Keratinocyte (primary cell): ENCODE measurements around the gene R3HDM4. TPM values are rescaled to one million over a fixed set of nuclear protein-coding genes. Genes with fewer than 3 reads are reported as not detected.

Experiments
- DNase-seq: peaks from one replicate; pipeline ENCODE4 v3.0.0-alpha.2; 2011; ENCODE audit warnings: low read depth, missing footprints, low spot score
- FAIRE-seq: peaks from 2 replicates; lab custom pipeline; 2011; peaks lifted over from hg19 to GRCh38; lab: Jason Lieb, UNC
- H2AFZ ChIP-seq: 2 replicates; pipeline ENCODE4 v1.6.0; 2012; ENCODE audit warnings: low read length, control low read depth, inconsistent platforms; ENCODE audit not compliant: control insufficient read depth
- H3K27ac ChIP-seq: 2 replicates; pipeline ENCODE4 v1.5.1; 2011; ENCODE audit warnings: low read length; ENCODE audit not compliant: control insufficient read depth, insufficient read depth
- H3K27me3 ChIP-seq: 3 replicates; pipeline ENCODE4 v1.6.0; 2011; ENCODE audit warnings: low read length; ENCODE audit not compliant: control insufficient read depth, insufficient read depth; ENCODE audit errors: extremely low read depth
- H3K36me3 ChIP-seq, 2 experiments: 2 replicates in 1 of 2; 3 replicates in 1 of 2; pipeline ENCODE4 v1.5.1; 2011; ENCODE audit warnings: low read length in 2 of 2, mild to moderate bottlenecking in 1 of 2; ENCODE audit not compliant: control insufficient read depth in 2 of 2, insufficient read depth in 2 of 2; ENCODE audit errors: extremely low read depth in 1 of 2
- H3K4me1 ChIP-seq: 3 replicates; pipeline ENCODE4 v1.5.1; 2011; ENCODE audit warnings: low read length; ENCODE audit not compliant: control insufficient read depth, insufficient read depth; ENCODE audit errors: extremely low read depth
- H3K4me2 ChIP-seq: 3 replicates; pipeline ENCODE4 v1.6.0; 2011; ENCODE audit warnings: low read depth, low read length; ENCODE audit not compliant: control insufficient read depth, insufficient read depth; ENCODE audit errors: extremely low read depth
- H3K4me3 ChIP-seq, 3 experiments: fragments of 200-600 bp in 1 of 3; sonication (generic) in 1 of 3; 2 replicates in 2 of 3; 3 replicates in 1 of 3; pipeline ENCODE4 v1.5.1; 2011 to 2016; ENCODE audit warnings: low read length in 3 of 3, mild to moderate bottlenecking in 3 of 3, control low read depth in 2 of 3, inconsistent platforms in 1 of 3, low read depth in 1 of 3, mixed read lengths in 1 of 3, mixed run types in 1 of 3, moderate library complexity in 1 of 3; ENCODE audit not compliant: control insufficient read depth in 2 of 3, insufficient read depth in 2 of 3; ENCODE audit errors: extremely low read depth in 1 of 3
- H3K79me2 ChIP-seq: 2 replicates; pipeline ENCODE4 v1.6.0; 2012; ENCODE audit warnings: low read length; ENCODE audit not compliant: control insufficient read depth, insufficient read depth
- H3K9ac ChIP-seq: 3 replicates; pipeline ENCODE4 v1.6.0; 2011; ENCODE audit warnings: low read length; ENCODE audit not compliant: control insufficient read depth, insufficient read depth; ENCODE audit errors: extremely low read depth
- H3K9me1 ChIP-seq: 3 replicates; pipeline ENCODE4 v1.6.0; 2011; ENCODE audit warnings: low read length; ENCODE audit not compliant: control insufficient read depth, insufficient read depth; ENCODE audit errors: extremely low read depth
- H3K9me3 ChIP-seq: 2 replicates; pipeline ENCODE4 v1.5.1; 2012; ENCODE audit warnings: low read depth, low read length; ENCODE audit not compliant: control insufficient read depth
- H4K20me1 ChIP-seq: 3 replicates; pipeline ENCODE4 v1.6.0; 2011; ENCODE audit warnings: low read length; ENCODE audit not compliant: control insufficient read depth, insufficient read depth; ENCODE audit errors: extremely low read depth
- CTCF ChIP-seq, 3 experiments: IDR thresholded peaks in 1 of 3; conservative IDR thresholded peaks in 1 of 3; optimal IDR thresholded peaks in 1 of 3; 2 replicates in 2 of 3; 3 replicates in 1 of 3; pipeline versions ENCODE3 to v1.5.1; 2011; ENCODE audit warnings: low read length in 3 of 3, mild to moderate bottlenecking in 3 of 3, moderate library complexity in 2 of 3, control low read depth in 1 of 3, inconsistent platforms in 1 of 3; ENCODE audit not compliant: insufficient read depth in 2 of 3; ENCODE audit errors: extremely low read depth in 1 of 3
- EZH2 ChIP-seq: IDR thresholded peaks from one replicate; pipeline ENCODE4 v1.6.1; 2012; ENCODE audit warnings: inconsistent platforms, mild to moderate bottlenecking, low read length, moderate library complexity
- dilution Hi-C: fragments of 300-500 bp; cut with MboI; formaldehyde crosslinking; loops from one replicate; pipeline ENCODE4 v1.7.0; 2020; ENCODE audit warnings: low sequenced_read_pairs; ENCODE audit not compliant: extremely low pct_ligation_motif_present
- polyA plus RNA-seq, 5 experiments: library from polyadenylated mRNA; depleted of rRNA in 3 of 5; stranded (reverse) in 3 of 5; stranded (forward) in 1 of 5; unstranded in 1 of 5; fragments of >200 nt; gene quantifications; 1 replicate in 1 of 5; 2 replicates in 3 of 5; 3 replicates in 1 of 5; pipeline versions ENCODE4 v1.2.1 to v1.2.3, GENCODE V29; 2011 to 2012; ENCODE audit warnings: missing spikeins in 2 of 5, low read depth in 1 of 5, low replicate concordance in 1 of 5

R3HDM4 gene
- polyA plus RNA-seq, 1 donor (not counting 4 experiments of a cell fraction or from before 2014, with no cell fraction given): 33.5 TPM

GRCh38 chr19:917323-918151 lies 4.5 kb upstream of the R3HDM4 start, which contains the start of gene KISS1R:
Gene KISS1R, plus strand, starts transcription at chr19:917333. Its CDS starts 170 bp downstream, at chr19:917503.
- dilution Hi-C loops: no loop called here
- no peak within 1 kb of the TSS for H3K9ac ChIP-seq
- TF ChIP-seq CTCF (optimal IDR thresholded peaks at IDR 0.05 in 1 of 3, IDR thresholded peaks at IDR 0.05 in 1 of 3, conservative IDR thresholded peaks at IDR 0.05 in 1 of 3; ENCODE audit: extremely low read depth in 1 of 3, insufficient read depth in 2 of 3, low read length in 3 of 3): peak; percentile 13 to 73 (median 41)
- TF ChIP-seq EZH2: peak; percentile 97
- H3K79me2 ChIP-seq: peaks cover 5% of the 10 kb centered on the region
- no peaks in the 10 kb centered on the region for H3K9me1 ChIP-seq
- H3K9me3 ChIP-seq: no peaks in the 10 kb centered on the region
- no peak within 1 kb of the TSS for H3K4me3 ChIP-seq
- no peak for FAIRE-seq
- no peak within 1 kb of the TSS for H3K27ac ChIP-seq
- DNase-seq: no peak
- no peaks in the 10 kb centered on the region for H3K36me3 ChIP-seq
- no peak within 1 kb of the TSS for H3K4me2 ChIP-seq
- no peak within 1 kb of the TSS for H2AFZ ChIP-seq
- peaks cover 43% of the 10 kb centered on the region for H3K27me3 ChIP-seq
- peaks cover 4% of the 10 kb centered on the region for H3K4me1 ChIP-seq
- no peaks in the 10 kb centered on the region for H4K20me1 ChIP-seq

- FAIRE-seq: no peak
- Histone ChIP-seq H3K79me2 (peaks cover 7% of the 10 kb centered on the region), H3K4me2 (no peak overlapping the region), H3K4me3 (no peak overlapping the region), H3K4me1 (peaks cover 4% of the 10 kb centered on the region), H3K9me1 (no peaks in the 10 kb centered on the region), H4K20me1 (no peaks in the 10 kb centered on the region), H3K36me3 (no peaks in the 10 kb centered on the region), H3K27ac (no peak overlapping the region), H3K9ac (no peak overlapping the region), H3K27me3 (peaks cover 43% of the 10 kb centered on the region), H3K9me3 (no peaks in the 10 kb centered on the region), H2AFZ (no peak overlapping the region)
- no peak for DNase-seq
- TF ChIP-seq EZH2: no peak
- no peak for TF ChIP-seq CTCF (optimal IDR thresholded peaks at IDR 0.05 in 1 of 3, IDR thresholded peaks at IDR 0.05 in 1 of 3, conservative IDR thresholded peaks at IDR 0.05 in 1 of 3; ENCODE audit: extremely low read depth in 1 of 3, insufficient read depth in 2 of 3, low read length in 3 of 3)
- dilution Hi-C loops: no loop called here
These were observed 3.8 kb upstream of the R3HDM4 start for GRCh38 chr19:916645-917322.
